OCI-LY7 (cell line): ENCODE results near the gene PRSS38. TPM values are rescaled to one million over a fixed set of nuclear protein-coding genes. Genes with fewer than 3 reads are reported as not detected.

Experiments
- BruUV-seq: library from RNA; stranded (reverse); fragments of 400-500 nt; replicated peaks from 2 replicates; lab custom pipeline; 2021; lab: Mats Ljungman, UMichigan
- CTCF ChIA-PET: fragments of 300-600 bp; sonication (Branson Sonifier 250); formaldehyde crosslinking; loops from one replicate; lab custom pipeline; 2022; ENCODE audit warnings: antibody characterized with exemption; ENCODE audit not compliant: unreplicated experiment; lab: Charles Lee
- POLR2A ChIA-PET: fragments of 300-600 bp; sonication (Branson Sonifier 250); formaldehyde crosslinking; loops from one replicate; lab custom pipeline; 2022; ENCODE audit warnings: antibody characterized with exemption; lab: Charles Lee
- DNase-seq: peaks from one replicate; pipeline ENCODE4 v3.0.0-alpha.2; 2015; ENCODE audit warnings: low spot score
- H2AFZ ChIP-seq: fragments of 200-600 bp; sonication (generic), shearing (Covaris generic); 2 replicates; pipeline ENCODE4 v1.6.1; 2014; ENCODE audit warnings: mild to moderate bottlenecking, antibody characterized with exemption, low read length, moderate library complexity
- H3K27ac ChIP-seq: fragments of 200-600 bp; sonication (generic); 2 replicates; pipeline ENCODE4 v1.5.1; 2014; ENCODE audit warnings: mixed run types, low read depth, mild to moderate bottlenecking, moderate library complexity, low read length, inconsistent platforms; ENCODE audit not compliant: poor library complexity, severe bottlenecking
- H3K36me3 ChIP-seq: fragments of 200-600 bp; sonication (generic); 2 replicates; pipeline ENCODE4 v1.6.1; 2014; ENCODE audit warnings: mild to moderate bottlenecking, antibody characterized with exemption, low read length, moderate library complexity, mixed read lengths; ENCODE audit not compliant: insufficient read depth
- H3K4me1 ChIP-seq: fragments of 200-600 bp; sonication (generic); 2 replicates; pipeline ENCODE4 v1.5.1; 2014; ENCODE audit warnings: mild to moderate bottlenecking, low read length; ENCODE audit not compliant: insufficient read depth, poor library complexity, severe bottlenecking
- H3K4me2 ChIP-seq: fragments of 200-600 bp; sonication (generic); 2 replicates; pipeline ENCODE4 v1.6.1; 2014; ENCODE audit warnings: mild to moderate bottlenecking, low read length
- H3K4me3 ChIP-seq: fragments of 200-600 bp; sonication (generic); 2 replicates; pipeline ENCODE4 v1.5.1; 2014; ENCODE audit warnings: mild to moderate bottlenecking, low read depth, low read length; ENCODE audit not compliant: poor library complexity, severe bottlenecking
- H3K79me2 ChIP-seq: fragments of 200-600 bp; sonication (generic); 2 replicates; pipeline ENCODE4 v1.6.1; 2016; ENCODE audit warnings: low read depth, mild to moderate bottlenecking, low read length, moderate library complexity, mixed read lengths; ENCODE audit not compliant: insufficient read depth
- H3K9me2 ChIP-seq: fragments of 200-600 bp; sonication (generic); 2 replicates; pipeline ENCODE4 v1.6.1; 2016; ENCODE audit warnings: mild to moderate bottlenecking, low read length, mixed read lengths; ENCODE audit not compliant: insufficient read depth
- H3K9me3 ChIP-seq: fragments of 200-600 bp; sonication (generic); 2 replicates; pipeline ENCODE4 v1.6.1; 2014; ENCODE audit warnings: mild to moderate bottlenecking, mixed run types, low read length, mixed read lengths
- H4K20me1 ChIP-seq: fragments of 200-600 bp; sonication (generic); 2 replicates; pipeline ENCODE4 v1.6.1; 2014; ENCODE audit warnings: mild to moderate bottlenecking, antibody characterized with exemption, low read length, moderate library complexity, mixed read lengths; ENCODE audit not compliant: insufficient read depth
- EZH2phosphoT487 ChIP-seq: fragments of 200-600 bp; sonication (generic); IDR thresholded peaks from 2 replicates; pipeline ENCODE4 v1.6.1; 2018; ENCODE audit warnings: low read depth, borderline replicate concordance, mild to moderate bottlenecking, mixed run types, antibody characterized with exemption, low read length, moderate library complexity, mixed read lengths
- intact Hi-C: fragments of 100-400 bp; cut with micrococcal nuclease; formaldehyde crosslinking; loops from one replicate; pipeline ENCODE4 v1.10.0; 2022; ENCODE audit not compliant: unreplicated experiment
- total RNA-seq, 2 experiments: library from RNA; depleted of rRNA in 1 of 2; stranded (reverse); fragments of >200 nt in 1 of 2; shearing (Covaris generic) in 1 of 2; gene quantifications; 2 replicates each; pipeline ENCODE4 v1.2.3, GENCODE V29; 2014 to 2022
- TF ChIP-seq, protein P1 (sequence below): fragments of 200-600 bp; sonication (generic); conservative IDR thresholded peaks from 2 replicates; pipeline ENCODE4 v1.5.1; 2014; ENCODE audit warnings: mild to moderate bottlenecking, antibody characterized with exemption, low read length, moderate library complexity, mixed read lengths

Gene PRSS38
- total RNA-seq, 2 experiments from 2014 or later: not detected

DNA sequence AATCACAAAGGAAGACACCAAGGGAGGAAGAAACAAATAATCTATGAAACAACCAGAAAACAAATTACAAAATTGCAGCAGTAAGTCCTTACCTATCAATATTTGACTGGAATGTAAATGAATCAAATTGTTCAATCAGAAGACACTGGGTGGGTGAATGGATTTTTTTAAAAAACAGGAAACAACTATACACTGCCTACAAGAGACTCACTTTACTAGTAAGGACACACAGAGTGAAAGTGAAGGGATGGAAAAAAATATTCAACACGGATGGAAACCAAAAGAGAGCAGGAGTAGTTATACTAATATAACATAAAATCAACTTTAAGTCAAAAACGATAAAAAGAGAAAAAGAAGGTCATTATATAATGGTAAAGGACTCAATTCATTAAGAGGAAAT lies 6.4 kb upstream of the PRSS38 start:
- BruUV-seq: no TSS peak
- intact Hi-C loops: no loop called here
- Histone ChIP-seq H3K9me2 (no peaks in the 10 kb centered on the region), H3K79me2 (no peaks in the 10 kb centered on the region), H3K27ac (no peak overlapping the region), H2AFZ (no peak overlapping the region), H3K36me3 (no peaks in the 10 kb centered on the region), H3K9me3 (no peaks in the 10 kb centered on the region), H3K4me3 (no peak overlapping the region), H3K4me2 (no peak overlapping the region), H4K20me1 (no peaks in the 10 kb centered on the region), H3K4me1 (no peaks in the 10 kb centered on the region)
- no peak for TF ChIP-seq EZH2phosphoT487
- TF ChIP-seq, protein P1, sequence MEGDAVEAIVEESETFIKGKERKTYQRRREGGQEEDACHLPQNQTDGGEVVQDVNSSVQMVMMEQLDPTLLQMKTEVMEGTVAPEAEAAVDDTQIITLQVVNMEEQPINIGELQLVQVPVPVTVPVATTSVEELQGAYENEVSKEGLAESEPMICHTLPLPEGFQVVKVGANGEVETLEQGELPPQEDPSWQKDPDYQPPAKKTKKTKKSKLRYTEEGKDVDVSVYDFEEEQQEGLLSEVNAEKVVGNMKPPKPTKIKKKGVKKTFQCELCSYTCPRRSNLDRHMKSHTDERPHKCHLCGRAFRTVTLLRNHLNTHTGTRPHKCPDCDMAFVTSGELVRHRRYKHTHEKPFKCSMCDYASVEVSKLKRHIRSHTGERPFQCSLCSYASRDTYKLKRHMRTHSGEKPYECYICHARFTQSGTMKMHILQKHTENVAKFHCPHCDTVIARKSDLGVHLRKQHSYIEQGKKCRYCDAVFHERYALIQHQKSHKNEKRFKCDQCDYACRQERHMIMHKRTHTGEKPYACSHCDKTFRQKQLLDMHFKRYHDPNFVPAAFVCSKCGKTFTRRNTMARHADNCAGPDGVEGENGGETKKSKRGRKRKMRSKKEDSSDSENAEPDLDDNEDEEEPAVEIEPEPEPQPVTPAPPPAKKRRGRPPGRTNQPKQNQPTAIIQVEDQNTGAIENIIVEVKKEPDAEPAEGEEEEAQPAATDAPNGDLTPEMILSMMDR: no peak
- DNase-seq: no peak
- ChIA-PET POLR2A (no interaction called here), CTCF (no interaction called here)

DNA sequence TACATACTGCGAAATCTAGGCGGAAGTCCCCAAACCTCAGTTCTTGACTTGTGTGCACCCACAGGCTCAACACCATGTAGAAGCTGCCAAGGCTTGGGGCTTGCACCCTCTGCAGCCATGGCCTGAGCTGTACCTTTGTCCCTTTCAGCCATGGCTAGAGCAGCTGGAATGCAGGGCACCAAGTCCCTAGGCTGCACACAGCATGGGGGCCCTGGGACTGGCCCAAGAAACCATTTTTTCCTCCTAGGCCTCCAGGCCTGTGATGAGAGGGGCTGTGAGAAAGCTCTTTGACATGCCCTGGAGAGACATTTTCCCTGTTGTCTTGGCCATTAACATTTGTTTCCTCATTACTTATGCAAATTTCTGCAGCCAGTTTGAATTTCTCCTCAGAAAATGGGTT lies 1.5 kb upstream of the PRSS38 start:
- no peaks in the 10 kb centered on the region for H4K20me1 ChIP-seq
- ChIA-PET POLR2A (no interaction called here), CTCF (no interaction called here)
- H2AFZ ChIP-seq: no peak overlapping the region
- TF ChIP-seq, protein P1: no peak
- TF ChIP-seq EZH2phosphoT487: no peak
- no peaks in the 10 kb centered on the region for H3K4me1 ChIP-seq
- no peaks in the 10 kb centered on the region for H3K9me2 ChIP-seq
- no peaks in the 10 kb centered on the region for H3K36me3 ChIP-seq
- H3K79me2 ChIP-seq: no peaks in the 10 kb centered on the region
- H3K27ac ChIP-seq: no peak overlapping the region
- BruUV-seq: no TSS peak
- no peaks in the 10 kb centered on the region for H3K9me3 ChIP-seq
- intact Hi-C loops: no loop called here
- H3K4me2 ChIP-seq: no peak overlapping the region
- no peak overlapping the region for H3K4me3 ChIP-seq
- no peak for DNase-seq

DNA sequence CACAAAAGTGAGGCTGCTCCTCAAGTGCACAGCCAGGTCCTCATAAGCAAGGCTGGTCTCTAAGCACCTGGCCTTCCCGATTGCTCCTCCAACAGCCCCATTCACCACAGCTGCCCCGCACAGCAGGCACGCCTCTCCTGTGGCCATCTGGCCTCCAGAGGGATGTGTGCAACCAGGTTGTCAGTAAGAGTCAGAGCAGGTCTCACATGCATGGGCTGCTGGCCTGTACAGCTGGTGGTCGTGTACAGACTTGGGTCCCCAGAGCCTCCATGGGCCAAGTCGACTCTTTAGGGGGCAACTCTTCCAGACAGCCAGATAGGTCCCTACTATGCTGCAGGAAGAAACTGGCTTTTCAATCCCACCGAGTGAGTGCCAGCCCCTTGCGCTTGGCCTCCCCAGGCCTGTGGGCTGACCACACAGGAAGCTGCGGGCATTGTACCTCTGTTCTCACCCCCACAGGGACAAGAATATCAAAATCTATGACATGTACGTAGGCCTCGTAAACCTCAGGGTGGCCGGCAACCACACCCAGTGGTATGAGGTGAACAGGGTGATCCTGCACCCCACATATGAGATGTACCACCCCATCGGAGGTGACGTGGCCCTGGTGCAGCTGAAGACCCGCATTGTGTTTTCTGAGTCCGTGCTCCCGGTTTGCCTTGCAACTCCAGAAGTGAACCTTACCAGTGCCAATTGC lies 1.4 kb downstream of the PRSS38 start:
- Histone ChIP-seq H3K4me3 (no peak overlapping the region), H3K9me2 (peaks cover 4% of the 10 kb centered on the region; the same call in 1 of the 2 replicates), H2AFZ (no peak overlapping the region), H3K4me2 (no peak overlapping the region), H4K20me1 (no peaks in the 10 kb centered on the region), H3K27ac (no peak overlapping the region), H3K79me2 (no peaks in the 10 kb centered on the region), H3K4me1 (no peaks in the 10 kb centered on the region), H3K36me3 (no peaks in the 10 kb centered on the region), H3K9me3 (no peaks in the 10 kb centered on the region)
- ChIA-PET CTCF (no interaction called here), POLR2A (no interaction called here)
- DNase-seq: no peak
- no TSS peak for BruUV-seq
- TF ChIP-seq, protein P1: no peak
- intact Hi-C loops: no loop called here
